Vagina (tissue), 2 donors: ENCODE data around the gene PLCL1. TPM values are rescaled to one million over a fixed set of nuclear protein-coding genes. Genes with fewer than 3 reads are reported as not detected.

Experiments
- DNase-seq, 2 donors: peaks; one replicate each; pipeline ENCODE4 v3.0.0-alpha.2; 2017; ENCODE audit errors: extremely low spot score in 2 of 2
- H3K27ac ChIP-seq: fragments of 200-600 bp; sonication (generic); one replicate; pipeline ENCODE4 v1.5.1; 2019
- H3K27me3 ChIP-seq: fragments of 200-600 bp; sonication (generic); one replicate; pipeline ENCODE4 v1.5.1; 2019
- H3K36me3 ChIP-seq, 2 donors: fragments of 200-600 bp; sonication (generic); one replicate each; pipeline ENCODE4 v1.5.1; 2017 to 2019
- H3K4me1 ChIP-seq: fragments of 200-600 bp; sonication (generic); one replicate; pipeline ENCODE4 v1.5.1; 2019
- H3K4me3 ChIP-seq, 2 donors: fragments of 200-600 bp; sonication (generic); 1 replicate in 1 of 2; 2 replicates in 1 of 2; pipeline ENCODE4 v1.5.1; 2016 to 2019
- H3K9me3 ChIP-seq: fragments of 200-600 bp; sonication (generic); one replicate; pipeline ENCODE4 v1.5.1; 2019
- POLR2A ChIP-seq, 2 donors: fragments of 450-650 bp; IDR thresholded peaks; one replicate each; pipeline ENCODE4 v1.6.1; 2017; ENCODE audit warnings: antibody characterized with exemption in 2 of 2, mild to moderate bottlenecking in 2 of 2, moderate library complexity in 2 of 2
- POLR2AphosphoS5 ChIP-seq, 2 donors: sonication (generic); formaldehyde crosslinking; IDR thresholded peaks; one replicate each; pipeline ENCODE4 v1.9.0; 2017; ENCODE audit warnings: antibody characterized with exemption in 2 of 2, mild to moderate bottlenecking in 2 of 2, low read depth in 1 of 2; ENCODE audit not compliant: insufficient read depth in 1 of 2
- intact Hi-C: fragments of 100-400 bp; cut with DNase I; formaldehyde crosslinking; loops from one replicate; pipeline ENCODE4 v1.15.1; 2023
- total RNA-seq: library from RNA; depleted of rRNA; stranded (reverse); fragments of >200 nt; gene quantifications from one replicate; pipeline ENCODE4 v1.2.3, GENCODE V29; 2016
- TF ChIP-seq, protein P1 (sequence below), 3 experiments: fragments of 450-650 bp in 2 of 3; fragments of 200-600 bp in 1 of 3; sonication (generic) in 1 of 3; IDR thresholded peaks; one replicate each; pipeline ENCODE4 v1.5.1; 2017 to 2019; ENCODE audit warnings: antibody characterized with exemption in 3 of 3, mild to moderate bottlenecking in 2 of 3, moderate library complexity in 2 of 3

PLCL1 gene
- total RNA-seq, 1 donor from 2014 or later: 6.6 TPM

DNA sequence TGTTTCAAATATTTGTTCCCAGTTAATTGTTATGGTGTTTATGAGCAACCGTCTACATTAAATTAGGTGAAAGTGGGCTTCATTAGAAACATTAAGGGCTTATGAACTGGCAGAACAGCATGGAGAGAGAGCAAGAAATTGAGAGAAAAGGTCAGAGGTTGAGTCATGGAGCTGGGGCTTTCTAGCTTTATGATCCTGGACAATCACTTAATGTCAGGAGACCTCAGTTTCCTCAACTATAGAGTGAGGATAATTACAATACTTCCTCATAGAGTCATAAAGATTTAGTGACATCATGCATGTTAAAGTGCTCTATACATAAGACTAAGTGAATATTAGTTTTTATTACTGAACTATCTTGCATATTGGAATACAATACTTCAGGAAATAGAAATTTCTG is 83.9 kb downstream of the PLCL1 start:
- Histone ChIP-seq H3K4me3 (no peak overlapping the region), H3K27ac (no peak overlapping the region), H3K27me3 (no peaks in the 10 kb centered on the region), H3K9me3 (no peaks in the 10 kb centered on the region), H3K36me3 (no peaks in the 10 kb centered on the region), H3K4me1 (no peaks in the 10 kb centered on the region)
- intact Hi-C loops: no loop called here
- TF ChIP-seq, protein P1, sequence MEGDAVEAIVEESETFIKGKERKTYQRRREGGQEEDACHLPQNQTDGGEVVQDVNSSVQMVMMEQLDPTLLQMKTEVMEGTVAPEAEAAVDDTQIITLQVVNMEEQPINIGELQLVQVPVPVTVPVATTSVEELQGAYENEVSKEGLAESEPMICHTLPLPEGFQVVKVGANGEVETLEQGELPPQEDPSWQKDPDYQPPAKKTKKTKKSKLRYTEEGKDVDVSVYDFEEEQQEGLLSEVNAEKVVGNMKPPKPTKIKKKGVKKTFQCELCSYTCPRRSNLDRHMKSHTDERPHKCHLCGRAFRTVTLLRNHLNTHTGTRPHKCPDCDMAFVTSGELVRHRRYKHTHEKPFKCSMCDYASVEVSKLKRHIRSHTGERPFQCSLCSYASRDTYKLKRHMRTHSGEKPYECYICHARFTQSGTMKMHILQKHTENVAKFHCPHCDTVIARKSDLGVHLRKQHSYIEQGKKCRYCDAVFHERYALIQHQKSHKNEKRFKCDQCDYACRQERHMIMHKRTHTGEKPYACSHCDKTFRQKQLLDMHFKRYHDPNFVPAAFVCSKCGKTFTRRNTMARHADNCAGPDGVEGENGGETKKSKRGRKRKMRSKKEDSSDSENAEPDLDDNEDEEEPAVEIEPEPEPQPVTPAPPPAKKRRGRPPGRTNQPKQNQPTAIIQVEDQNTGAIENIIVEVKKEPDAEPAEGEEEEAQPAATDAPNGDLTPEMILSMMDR (IDR thresholded peaks at IDR 0.05): no peak
- TF ChIP-seq POLR2AphosphoS5 (IDR thresholded peaks at IDR 0.05; ENCODE audit: insufficient read depth in 1 of 2, low read depth in 1 of 2) (no peak), POLR2A (IDR thresholded peaks at IDR 0.05) (no peak)
- DNase-seq: no peak

DNA sequence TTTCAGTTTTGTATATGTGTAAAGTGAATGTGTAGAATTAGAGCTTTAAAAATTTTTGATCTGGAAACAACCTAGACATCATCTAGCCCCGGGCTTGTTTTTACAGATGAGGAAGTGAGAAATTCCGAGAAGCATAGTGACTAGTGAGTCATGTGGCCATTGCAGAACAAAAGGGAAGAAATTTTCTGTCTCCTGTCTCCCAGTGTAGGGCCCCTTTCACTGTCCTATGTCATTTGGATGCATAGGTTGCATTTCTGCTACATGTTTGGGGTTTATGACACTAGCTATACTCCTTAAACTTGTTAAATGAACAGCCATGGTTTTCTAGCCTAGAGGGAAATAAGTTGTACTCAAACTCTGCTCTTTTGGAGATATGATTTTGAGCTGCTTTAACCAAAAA is 84.6 kb downstream of the PLCL1 start:
- Histone ChIP-seq H3K4me3 (no peak overlapping the region), H3K4me1 (no peaks in the 10 kb centered on the region), H3K9me3 (no peaks in the 10 kb centered on the region), H3K36me3 (no peaks in the 10 kb centered on the region), H3K27ac (no peak overlapping the region), H3K27me3 (no peaks in the 10 kb centered on the region)
- no peak for DNase-seq
- intact Hi-C loops: no loop called here
- no peak for TF ChIP-seq POLR2AphosphoS5 (IDR thresholded peaks at IDR 0.05; ENCODE audit: insufficient read depth in 1 of 2, low read depth in 1 of 2)
- TF ChIP-seq, protein P1 (IDR thresholded peaks at IDR 0.05): no peak
- TF ChIP-seq POLR2A (IDR thresholded peaks at IDR 0.05): no peak

DNA sequence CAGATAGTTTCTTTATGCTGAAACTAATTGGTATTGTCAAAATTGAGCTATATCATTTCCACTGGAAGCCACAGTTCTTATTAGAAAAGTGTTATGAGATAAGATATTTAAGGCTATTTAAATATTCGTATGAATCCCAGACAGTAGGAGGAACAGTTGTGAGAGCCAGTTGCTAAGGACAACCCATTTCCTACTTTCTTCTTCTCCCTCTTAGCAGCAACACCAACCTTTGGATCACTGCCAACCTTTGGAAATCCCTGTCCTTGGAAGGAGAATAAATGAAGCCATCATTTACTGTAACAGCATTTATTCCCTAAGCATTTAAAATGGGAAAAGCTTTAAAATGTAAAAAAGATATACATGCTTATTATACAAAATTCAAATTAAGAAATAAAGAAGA is 85.8 kb downstream of the PLCL1 start:
- H3K9me3 ChIP-seq: no peaks in the 10 kb centered on the region
- H3K36me3 ChIP-seq: no peaks in the 10 kb centered on the region
- H3K4me3 ChIP-seq: no peak overlapping the region
- H3K4me1 ChIP-seq: no peaks in the 10 kb centered on the region
- H3K27ac ChIP-seq: no peak overlapping the region
- DNase-seq: no peak
- no peak for TF ChIP-seq POLR2AphosphoS5 (IDR thresholded peaks at IDR 0.05; ENCODE audit: insufficient read depth in 1 of 2, low read depth in 1 of 2)
- no peak for TF ChIP-seq POLR2A (IDR thresholded peaks at IDR 0.05)
- TF ChIP-seq, protein P1 (IDR thresholded peaks at IDR 0.05): no peak
- H3K27me3 ChIP-seq: no peaks in the 10 kb centered on the region
- intact Hi-C loops: no loop called here

DNA sequence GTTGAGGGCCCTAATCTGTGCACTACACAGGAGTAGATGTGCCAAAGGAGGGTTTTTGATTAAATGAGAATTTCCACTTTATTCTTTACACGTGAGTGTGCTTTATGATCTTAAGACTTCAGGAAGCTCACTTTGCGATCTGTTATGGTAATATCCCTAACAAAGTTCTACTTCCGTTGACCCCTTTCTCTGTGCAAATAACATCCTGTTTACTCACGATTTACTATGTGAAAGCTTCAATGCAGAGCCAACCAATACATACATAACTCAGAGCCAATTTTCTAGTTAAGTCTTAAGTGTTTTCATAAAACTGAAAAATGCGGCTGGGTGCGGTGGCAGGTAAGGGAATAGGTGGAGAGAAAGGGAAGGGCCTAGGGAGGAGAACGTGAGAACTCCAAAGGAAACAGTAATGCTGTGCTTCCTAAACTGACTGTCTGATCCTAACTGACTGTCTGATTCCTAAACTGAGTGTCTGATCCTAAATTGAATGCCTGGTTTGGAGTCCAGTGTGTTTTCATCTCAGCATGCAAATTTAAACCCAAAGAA is 87.6 kb downstream of the PLCL1 start:
- no peak for TF ChIP-seq POLR2A (IDR thresholded peaks at IDR 0.05)
- no peak for TF ChIP-seq POLR2AphosphoS5 (IDR thresholded peaks at IDR 0.05; ENCODE audit: insufficient read depth in 1 of 2, low read depth in 1 of 2)
- TF ChIP-seq, protein P1 (IDR thresholded peaks at IDR 0.05): no peak
- no peak for DNase-seq
- Histone ChIP-seq H3K36me3 (no peaks in the 10 kb centered on the region), H3K27me3 (no peaks in the 10 kb centered on the region), H3K9me3 (no peaks in the 10 kb centered on the region), H3K4me1 (no peaks in the 10 kb centered on the region), H3K27ac (no peak overlapping the region), H3K4me3 (no peak overlapping the region)
- intact Hi-C loops: no loop called here

DNA sequence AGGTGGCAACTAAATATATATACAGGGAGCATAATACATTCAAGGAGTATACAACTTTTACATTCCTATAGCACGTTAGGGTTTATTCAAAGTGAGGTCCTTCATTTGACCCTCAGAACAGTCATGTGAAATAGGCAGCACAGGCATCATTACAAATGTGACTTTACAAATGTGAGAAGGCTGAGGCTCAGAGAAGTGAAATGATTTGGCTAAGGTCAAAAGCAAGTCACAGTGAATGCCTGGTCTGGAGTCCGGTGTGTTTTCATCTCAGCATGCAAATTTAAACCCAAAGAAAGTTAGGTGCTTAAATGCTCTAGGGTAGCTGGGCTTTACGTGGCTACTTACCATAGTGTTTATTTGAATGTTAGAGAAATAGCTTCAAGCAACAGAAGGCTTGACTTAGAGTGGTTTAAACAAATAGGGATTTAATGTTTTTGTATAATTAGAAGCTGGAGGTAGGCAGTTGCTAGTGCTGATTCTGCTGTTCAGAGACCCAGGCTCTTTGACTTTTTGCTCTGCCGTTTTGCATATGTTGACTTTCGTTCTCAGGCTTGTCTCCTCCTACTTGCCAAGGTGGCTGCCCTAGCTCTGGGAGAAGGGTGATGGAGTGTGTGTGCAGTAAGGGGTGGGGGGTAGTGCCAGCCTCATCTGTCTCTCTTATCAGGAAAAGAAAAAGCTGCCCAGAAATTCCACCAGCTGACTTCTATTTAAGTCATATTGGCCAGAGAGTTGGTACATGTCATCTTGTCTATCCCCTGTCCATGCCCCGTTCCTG is 89.2 kb downstream of the PLCL1 start:
- Histone ChIP-seq H3K4me3 (no peak overlapping the region), H3K9me3 (no peaks in the 10 kb centered on the region), H3K27ac (no peak overlapping the region), H3K27me3 (no peaks in the 10 kb centered on the region), H3K36me3 (no peaks in the 10 kb centered on the region), H3K4me1 (no peaks in the 10 kb centered on the region)
- no peak for DNase-seq
- TF ChIP-seq POLR2AphosphoS5 (IDR thresholded peaks at IDR 0.05; ENCODE audit: insufficient read depth in 1 of 2, low read depth in 1 of 2) (no peak), POLR2A (IDR thresholded peaks at IDR 0.05) (no peak)
- TF ChIP-seq, protein P1 (IDR thresholded peaks at IDR 0.05): no peak
- intact Hi-C loops: no loop called here
